Heart left ventricle (tissue), 16 donors: ENCODE measurements around the gene STPG3. TPM values are rescaled to one million over a fixed set of nuclear protein-coding genes. Genes with fewer than 3 reads are reported as not detected.

Experiments used
- ATAC-seq, 4 donors: fragments of 200-7000 bp; cut with Tn5 transposase; one replicate each; pipeline ENCODE4 v1.9.1; 2020 to 2022; ENCODE audit warnings: moderate library complexity in 4 of 4, mild to moderate bottlenecking in 3 of 4, moderate number of reproducible peaks in 1 of 4
- DNase-seq, 5 donors: peaks; one replicate each; pipeline ENCODE4 v3.0.0-alpha.2; 2020
- H3K27ac ChIP-seq, 12 donors: fragments of 200-600 bp; sonication (generic) in 4 of 12; one replicate each; pipeline versions ENCODE4 v1.5.0 to v1.8.0; 2016 to 2022; ENCODE audit warnings: mild to moderate bottlenecking in 2 of 12
- H3K27me3 ChIP-seq, 9 donors: fragments of 200-600 bp; sonication (generic) in 2 of 9; one replicate each; pipeline versions ENCODE4 v1.5.1 to v1.8.0; 2016 to 2022; ENCODE audit warnings: mild to moderate bottlenecking in 3 of 9
- H3K36me3 ChIP-seq, 9 donors: fragments of 200-600 bp; sonication (generic) in 2 of 9; one replicate each; pipeline versions ENCODE4 v1.5.0 to v1.8.0; 2018 to 2022; ENCODE audit warnings: mild to moderate bottlenecking in 2 of 9
- H3K4me1 ChIP-seq, 12 donors: fragments of 200-600 bp; sonication (generic) in 4 of 12; one replicate each; pipeline versions ENCODE4 v1.5.0 to v1.8.0; 2016 to 2022; ENCODE audit warnings: mild to moderate bottlenecking in 3 of 12
- H3K4me3 ChIP-seq, 12 donors: fragments of 200-600 bp; sonication (generic) in 4 of 12; one replicate each; pipeline versions ENCODE4 v1.5.0 to v1.8.0; 2017 to 2022; ENCODE audit warnings: mild to moderate bottlenecking in 9 of 12, moderate library complexity in 4 of 12
- H3K9me3 ChIP-seq, 12 donors: fragments of 200-600 bp; sonication (generic) in 4 of 12; one replicate each; pipeline versions ENCODE4 v1.5.0 to v1.8.0; 2016 to 2022; ENCODE audit warnings: mild to moderate bottlenecking in 1 of 12
- POLR2A ChIP-seq, 2 donors: fragments of 450-650 bp; IDR thresholded peaks; one replicate each; pipeline ENCODE4 v1.6.1; 2017; ENCODE audit warnings: antibody characterized with exemption in 2 of 2, mild to moderate bottlenecking in 2 of 2, moderate library complexity in 2 of 2
- WGBS, 4 donors: extraction: QIAGEN DNeasy Blood & Tissue Kit in 2 of 4; methylation state at CpG; one replicate each; pipeline versions ENCODE4 v1.1.5 to v1.1.7; 2013 to 2018; 5-methylcytosine and 5-hydroxymethylcytosine counted together
- intact Hi-C, 10 donors: fragments of 100-400 bp; cut with DNase I; formaldehyde crosslinking; loops; one replicate each; pipeline versions ENCODE4 v1.11.1 to v1.14.2; 2022
- polyA plus RNA-seq, 2 donors: library from polyadenylated mRNA; stranded (reverse); fragments of 200-250 nt; gene quantifications; one replicate each; pipeline ENCODE4 v1.2.3, GENCODE V29; 2013
- total RNA-seq, 9 donors: library from RNA; depleted of rRNA in 2 of 9; stranded (reverse); fragments of >200 nt in 2 of 9; fragmentation: NEBNext Ultra II Directional in 3 of 9; extraction: Animal tissue kit (Norgen Biotek cat#: 25700) in 3 of 9; gene quantifications; one replicate each; pipeline versions ENCODE4 v1.1.0 to v1.2.4, GENCODE V29; 2016 to 2023
- TF ChIP-seq, protein P1 (sequence below), 12 donors: fragments of 200-600 bp; sonication (generic) in 4 of 12; IDR thresholded peaks; one replicate each; pipeline versions ENCODE4 v1.5.0 to v1.8.0; 2018 to 2022; ENCODE audit warnings: antibody characterized with exemption in 12 of 12, mild to moderate bottlenecking in 5 of 12
- donor health status: ischemic (EF 13 %, LVEDD 7.1; RV severe dilation, severe dysfunction).
- donor health status: healthy with polysubstance abuse.
- donor health status: DM: no; HTN: yes; CAD: no.
- donor health status: DM: no; HTN: no; CAD: no.
- donor health status: ischemic (EF 25% LVEDD 6.9; RV normal size, moderate dysfunction).
- donor health status: ischemic (EF 25% LVEDD 5.7; RV mildly dilated, moderate dysfunction).
- donor health status: healthy.
- donor health status: DM: yes; HTN: yes; CAD: no.
- donor health status: ischemic (EF 35%, LVEDD 5.7; RV mildly dilated, moderate dysfunction).
- donor health status: nonischemic (EF 11% LVEDD 7.7; RV severe dilation, severe dysfunction).
- donor health status: DM: yes; HTN: yes; CAD: no.
- donor health status: PGD.
- donor health status: ischemic (EF 29% LVEDD 5.4; RV normal size, mild dysfunction).
- donor health status: nonischemic (EF 23%, LVEDD 6.1; RV moderate dilation, normal function).

The STPG3 gene
- total and polyA plus RNA-seq, 11 donors: 0.23 to 0.61 (median 0.31) TPM; not detected in 8

GRCh38 chr9:137227054-137227852 is 23.8 kb upstream of the STPG3 start, which contains the start of gene RNF224:
RNF224 (plus strand) TSS chr9:137227502; CDS start chr9:137228336, 834 bp downstream.
- H3K36me3 ChIP-seq: no peaks in the 10 kb centered on the region
- DNase-seq: peak; percentile 68 to 88 (median 73)
- H3K4me1 ChIP-seq: peaks cover 0 to 24% (median 15%) of the 10 kb centered on the region in 12 donors
- H3K9me3 ChIP-seq: no peaks in the 10 kb centered on the region
- TF ChIP-seq POLR2A (IDR thresholded peaks at IDR 0.05): no peak
- TF ChIP-seq, protein P1, sequence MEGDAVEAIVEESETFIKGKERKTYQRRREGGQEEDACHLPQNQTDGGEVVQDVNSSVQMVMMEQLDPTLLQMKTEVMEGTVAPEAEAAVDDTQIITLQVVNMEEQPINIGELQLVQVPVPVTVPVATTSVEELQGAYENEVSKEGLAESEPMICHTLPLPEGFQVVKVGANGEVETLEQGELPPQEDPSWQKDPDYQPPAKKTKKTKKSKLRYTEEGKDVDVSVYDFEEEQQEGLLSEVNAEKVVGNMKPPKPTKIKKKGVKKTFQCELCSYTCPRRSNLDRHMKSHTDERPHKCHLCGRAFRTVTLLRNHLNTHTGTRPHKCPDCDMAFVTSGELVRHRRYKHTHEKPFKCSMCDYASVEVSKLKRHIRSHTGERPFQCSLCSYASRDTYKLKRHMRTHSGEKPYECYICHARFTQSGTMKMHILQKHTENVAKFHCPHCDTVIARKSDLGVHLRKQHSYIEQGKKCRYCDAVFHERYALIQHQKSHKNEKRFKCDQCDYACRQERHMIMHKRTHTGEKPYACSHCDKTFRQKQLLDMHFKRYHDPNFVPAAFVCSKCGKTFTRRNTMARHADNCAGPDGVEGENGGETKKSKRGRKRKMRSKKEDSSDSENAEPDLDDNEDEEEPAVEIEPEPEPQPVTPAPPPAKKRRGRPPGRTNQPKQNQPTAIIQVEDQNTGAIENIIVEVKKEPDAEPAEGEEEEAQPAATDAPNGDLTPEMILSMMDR (IDR thresholded peaks at IDR 0.05): peak; percentile 75 to 90 (median 84)
- peaks cover 8 to 44% (median 32%) of the 10 kb centered on the region in 9 donors for H3K27me3 ChIP-seq
- WGBS, 4 donors: 3 to 48% (median 43%) methylated on average over 10 to 25 of the region's 25 CpGs
- no peak within 1 kb of the TSS for H3K4me3 ChIP-seq
- intact Hi-C loops: loop anchor here (1.0 to 10.0 kb wide), 10 partner anchors 35 to 442 kb away; partner anchors contain the start of genes ANAPC2 (in 4 of the 10) and SSNA1 (in 4 of the 10)
- no peak within 1 kb of the TSS for H3K27ac ChIP-seq
- ATAC-seq: peak in 3 of 4 donors; percentile 25 to 35 (median 32)

- TF ChIP-seq POLR2A (IDR thresholded peaks at IDR 0.05): no peak
- TF ChIP-seq, protein P1 (IDR thresholded peaks at IDR 0.05): no peak
- intact Hi-C loops: loop anchor here (1.0 to 10.0 kb wide), 10 partner anchors 36 to 443 kb away; partner anchors contain the start of genes ANAPC2 (in 4 of the 10) and SSNA1 (in 4 of the 10)
- H3K9me3 ChIP-seq: no peaks in the 10 kb centered on the region
- ATAC-seq (no peak), DNase-seq (no peak)
- WGBS, 4 donors: 27 to 41% (median 38%) methylated on average over 15 to 18 of the region's 18 CpGs
- no peak overlapping the region for H3K27ac ChIP-seq
- H3K4me3 ChIP-seq: no peak overlapping the region
- peaks cover 8 to 45% (median 32%) of the 10 kb centered on the region in 9 donors for H3K27me3 ChIP-seq
- H3K36me3 ChIP-seq: no peaks in the 10 kb centered on the region
- H3K4me1 ChIP-seq: peaks cover 0 to 17% (median 8%) of the 10 kb centered on the region in 12 donors
These were observed 23.1 kb upstream of the STPG3 start for GRCh38 chr9:137227853-137228505.

DNA sequence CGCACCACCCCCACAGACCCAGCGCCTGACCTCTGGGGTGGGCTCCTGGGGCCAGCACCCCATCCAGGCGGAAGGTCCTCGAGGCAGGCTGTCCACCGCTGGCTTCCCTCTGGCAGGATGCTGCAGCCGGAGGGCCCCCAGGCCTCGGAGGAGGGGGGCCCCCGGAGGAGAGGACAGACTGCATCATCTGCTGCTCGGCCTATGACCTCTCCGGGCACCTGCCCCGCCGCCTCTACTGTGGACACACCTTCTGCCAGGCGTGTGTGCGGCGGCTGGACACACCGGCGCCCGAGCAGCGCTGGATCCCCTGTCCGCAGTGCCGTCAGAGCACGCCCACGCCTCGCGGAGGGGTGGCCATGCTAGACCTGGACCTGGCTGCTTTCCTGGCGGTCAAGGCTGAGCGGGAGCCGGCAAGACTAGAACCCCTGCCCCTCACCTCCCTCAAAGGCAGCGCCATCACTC is 22.5 kb upstream of the STPG3 start:
- Histone ChIP-seq H3K4me3 (no peak overlapping the region), H3K9me3 (no peaks in the 10 kb centered on the region), H3K27me3 (peaks cover 8 to 50% (median 32%) of the 10 kb centered on the region in 9 donors), H3K27ac (no peak overlapping the region), H3K36me3 (no peaks in the 10 kb centered on the region), H3K4me1 (peaks cover 0 to 14% (median 6%) of the 10 kb centered on the region in 12 donors)
- TF ChIP-seq POLR2A (IDR thresholded peaks at IDR 0.05): no peak
- WGBS, 4 donors: 56 to 100% (median 68%) methylated on average over 1 to 29 of the region's 29 CpGs
- DNase-seq: no peak
- intact Hi-C loops: loop anchor here in 7 of 10 donors (2.0 to 10.0 kb wide), 7 partner anchors 36 to 444 kb away; partner anchors contain the start of genes ANAPC2 (in 4 of the 7) and SSNA1 (in 4 of the 7)
- no peak for ATAC-seq

GRCh38 chr9:137228968-137229896 is 21.9 kb upstream of the STPG3 start:
- Histone ChIP-seq H3K4me3 (no peak overlapping the region), H3K27me3 (peaks cover 8 to 50% (median 35%) of the 10 kb centered on the region in 9 donors), H3K4me1 (peaks cover 0 to 8% (median under 1%) of the 10 kb centered on the region in 12 donors), H3K36me3 (no peaks in the 10 kb centered on the region), H3K9me3 (no peaks in the 10 kb centered on the region), H3K27ac (no peak overlapping the region)
- intact Hi-C loops: loop anchor here in 7 of 10 donors (2.0 to 10.0 kb wide), 7 partner anchors 37 to 444 kb away; partner anchors contain the start of genes ANAPC2 (in 4 of the 7) and SSNA1 (in 4 of the 7)
- ATAC-seq (no peak), DNase-seq (no peak)
- 41 to 71% (median 64%) methylated on average over 11 to 27 of the region's 27 CpGs for WGBS, 4 donors
- TF ChIP-seq, protein P1 (IDR thresholded peaks at IDR 0.05): no peak
- no peak for TF ChIP-seq POLR2A (IDR thresholded peaks at IDR 0.05)
